Daoy (cell line): Measurements from ENCODE around the gene KCNS3. TPM values are rescaled to one million over a fixed set of nuclear protein-coding genes. Genes with fewer than 3 reads are reported as not detected.
"Not testable (repeated sequence)": the region's sequence is repeated elsewhere in the genome, so short reads cannot be mapped to it uniquely, and the experiment has no call there.

Experiments used
- DNase-seq: peaks from one replicate; pipeline ENCODE4 v3.0.0-alpha.2; 2015; ENCODE audit warnings: low read depth
- total RNA-seq: library from RNA; depleted of rRNA; stranded (reverse); fragments of >200 nt; shearing (Covaris generic); gene quantifications from 2 replicates; pipeline ENCODE4 v1.2.3, GENCODE V29; 2014

The KCNS3 gene
- total RNA-seq, 1 experiment from 2014 or later = 9.7 TPM

DNA sequence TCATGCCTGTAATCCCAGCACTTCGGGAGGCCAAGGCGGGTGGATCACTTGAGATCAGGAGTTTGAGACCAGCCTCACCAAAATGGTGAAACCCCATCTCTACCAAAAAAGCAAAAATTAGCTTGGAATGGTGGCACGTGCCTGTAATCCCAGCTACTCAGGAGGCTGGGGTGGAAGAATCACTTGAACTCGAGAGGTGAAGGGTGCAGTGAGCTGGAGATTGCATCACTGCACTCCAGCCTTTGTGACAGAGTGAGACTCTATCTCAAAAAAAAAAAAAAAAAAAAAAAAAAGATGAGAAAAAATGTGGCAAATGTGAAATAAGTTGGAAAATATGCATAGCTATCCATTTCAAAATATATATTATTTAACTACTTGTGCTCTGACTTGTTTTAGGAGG, 65.0 kb downstream of the KCNS3 start:
- DNase-seq = no peak

DNA sequence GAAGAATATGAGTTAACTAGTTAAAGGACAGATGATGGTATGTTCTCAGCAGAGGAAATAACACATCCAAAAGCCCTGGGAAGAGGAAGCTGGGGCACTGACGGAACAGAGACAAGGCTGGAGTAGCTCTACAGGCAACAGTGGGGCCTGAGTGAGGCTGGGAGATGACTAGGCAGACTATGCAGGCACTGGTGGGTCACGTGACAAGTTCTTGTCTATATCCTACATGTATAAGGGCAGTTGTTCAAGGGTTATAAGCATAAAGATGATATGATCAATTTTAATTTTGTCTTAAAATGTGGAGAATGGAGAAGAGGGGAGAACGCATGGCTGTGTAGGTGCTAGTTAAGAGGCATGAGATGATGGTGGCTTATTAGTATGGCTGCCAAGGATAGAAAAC, 68.6 kb downstream of the KCNS3 start:
- DNase-seq = no peak

DNA sequence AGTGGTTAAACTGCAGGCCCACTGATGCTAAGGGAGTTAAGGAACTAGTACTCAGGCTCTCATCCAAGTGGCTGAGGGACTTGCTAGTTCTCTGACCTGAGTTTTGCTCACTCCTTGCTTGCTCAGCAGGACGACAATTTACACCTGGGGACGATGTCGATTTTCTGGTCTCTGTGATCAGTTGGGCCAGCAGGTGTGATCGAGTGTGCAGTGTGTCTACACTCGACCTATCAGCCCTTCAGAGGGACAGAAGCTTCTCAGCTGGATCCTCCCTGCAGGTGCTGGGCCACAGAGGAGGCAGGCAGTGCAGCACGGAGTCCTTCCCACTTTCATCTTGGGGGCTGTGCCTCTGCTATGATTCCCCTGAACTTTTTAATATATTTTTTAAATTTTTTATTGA, 71.5 kb downstream of the KCNS3 start:
- no peak for DNase-seq

DNA sequence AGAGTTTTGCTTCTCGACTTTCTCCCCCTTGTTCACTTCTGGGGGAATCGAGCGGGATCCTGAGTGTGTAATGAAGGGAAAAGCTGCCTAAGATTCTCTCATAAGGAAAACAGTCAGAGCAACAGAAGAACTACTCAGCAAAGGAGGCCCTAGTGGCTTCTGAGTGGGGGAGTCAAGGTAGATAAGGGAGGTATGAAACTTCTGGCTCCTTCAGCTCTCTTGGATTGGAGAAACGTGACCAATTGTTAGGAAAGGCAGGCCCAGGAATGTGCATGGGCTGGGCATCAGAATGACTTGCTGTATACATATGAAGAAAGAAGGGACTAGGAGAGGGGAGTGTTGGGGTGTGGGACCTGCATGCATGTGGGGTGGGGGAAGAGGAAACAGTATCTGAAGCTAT, 73.1 kb downstream of the KCNS3 start:
- DNase-seq = no peak

DNA sequence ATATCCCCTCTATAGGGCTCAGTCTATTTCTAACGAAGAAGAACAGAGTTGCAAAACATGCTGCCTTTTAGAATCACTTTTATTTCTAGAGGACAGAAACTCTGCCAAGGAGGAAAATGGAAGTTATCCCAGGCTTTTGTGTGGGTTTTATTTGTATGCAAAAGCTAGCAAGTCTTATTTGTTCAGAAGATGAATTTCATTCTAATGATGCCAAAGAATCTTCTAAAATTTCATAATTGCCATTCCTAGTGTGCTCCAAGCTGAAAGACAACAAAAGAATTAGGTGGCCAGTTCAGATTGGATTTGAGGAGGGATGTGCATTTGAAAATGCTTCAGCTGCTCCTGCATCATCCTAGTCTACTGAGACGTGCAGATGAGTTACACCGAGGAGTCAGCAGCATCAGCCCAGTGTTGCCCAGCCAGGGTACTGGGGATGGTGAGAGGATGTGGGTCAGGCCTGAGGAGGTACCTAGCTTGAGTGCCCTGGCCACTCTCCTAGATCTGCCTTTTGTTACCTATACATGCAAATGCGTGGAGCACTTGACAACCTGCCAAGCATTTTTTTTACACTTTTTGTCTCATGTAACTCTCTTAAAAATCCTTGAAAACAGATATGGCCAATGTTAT, 80.1 kb downstream of the KCNS3 start:
- no peak for DNase-seq

DNA sequence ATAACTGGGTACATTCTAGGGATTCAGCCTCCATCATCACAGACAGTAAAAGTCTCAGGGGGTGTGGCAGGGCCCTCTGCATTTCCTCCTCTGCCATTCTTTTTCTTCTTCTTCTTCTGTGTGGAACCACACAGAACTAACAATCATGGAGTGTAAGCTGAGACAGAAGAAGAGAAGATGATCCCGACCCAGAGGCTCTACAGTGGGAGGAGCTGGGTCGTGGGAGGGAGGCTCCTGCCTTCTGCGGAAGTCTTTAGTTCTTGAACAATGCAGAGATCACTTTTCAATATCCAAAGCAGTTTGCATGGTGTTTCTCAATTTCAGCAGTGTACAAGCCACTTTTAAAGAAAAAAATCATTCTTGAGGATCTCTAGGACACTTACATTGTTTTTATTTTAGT, 80.9 kb downstream of the KCNS3 start:
- DNase-seq = no peak

DNA sequence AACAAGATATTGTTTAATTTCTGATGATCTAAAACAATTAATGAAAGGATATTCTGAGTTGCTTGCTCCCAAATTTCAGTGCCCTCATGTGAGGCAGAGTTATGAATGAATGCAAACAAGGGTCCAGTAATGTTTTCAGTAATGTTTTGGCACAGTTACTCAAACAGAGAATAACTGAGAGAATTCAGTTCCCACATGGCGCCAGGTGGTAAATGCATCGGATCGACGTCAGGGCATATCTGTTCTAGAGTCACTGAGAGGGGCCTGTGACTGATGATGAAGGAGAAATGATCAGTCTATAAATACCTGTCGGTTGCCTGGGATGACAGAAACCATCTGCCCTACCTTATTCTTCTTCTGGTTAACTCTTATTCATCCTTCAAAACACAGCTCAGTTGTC, 81.4 kb downstream of the KCNS3 start:
- no peak for DNase-seq

DNA sequence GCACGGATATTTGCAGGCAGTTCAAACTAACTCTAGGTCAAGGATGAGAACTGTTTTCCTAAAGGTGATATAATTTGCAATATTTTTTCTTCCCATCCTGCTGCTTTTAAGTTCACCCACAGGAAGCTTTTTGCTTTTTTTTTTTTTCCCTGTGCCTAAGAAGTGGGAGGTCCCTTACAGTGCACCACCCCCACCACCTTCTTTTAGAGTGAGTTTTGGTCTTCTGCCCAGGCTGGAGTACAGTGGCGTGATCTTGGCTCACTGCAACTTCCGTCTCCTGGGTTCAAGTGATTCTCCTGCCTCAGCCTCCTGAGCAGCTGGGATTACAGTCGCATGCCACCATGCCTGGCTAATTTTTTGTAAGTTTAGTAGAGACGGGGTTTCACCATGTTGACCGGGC, 82.5 kb downstream of the KCNS3 start:
- no peak for DNase-seq

DNA sequence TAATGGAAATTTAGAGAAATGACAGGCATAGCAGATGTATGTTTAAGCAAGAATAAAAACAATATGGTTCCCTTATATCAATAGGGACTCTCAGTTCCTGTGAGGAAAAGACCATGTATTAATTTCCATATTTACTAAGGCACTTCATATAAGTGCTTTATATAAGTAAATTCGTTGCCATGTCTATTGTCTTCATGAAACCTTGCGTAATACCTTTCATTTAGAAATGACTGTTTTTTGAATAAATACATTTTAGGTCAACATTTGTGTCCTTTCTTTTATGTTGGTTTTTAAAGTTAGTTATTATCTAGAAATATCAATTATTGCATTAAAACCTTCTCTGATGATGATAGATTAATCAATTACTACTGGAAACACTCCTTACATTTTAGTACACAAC, 83.3 kb downstream of the KCNS3 start:
- no peak for DNase-seq

DNA sequence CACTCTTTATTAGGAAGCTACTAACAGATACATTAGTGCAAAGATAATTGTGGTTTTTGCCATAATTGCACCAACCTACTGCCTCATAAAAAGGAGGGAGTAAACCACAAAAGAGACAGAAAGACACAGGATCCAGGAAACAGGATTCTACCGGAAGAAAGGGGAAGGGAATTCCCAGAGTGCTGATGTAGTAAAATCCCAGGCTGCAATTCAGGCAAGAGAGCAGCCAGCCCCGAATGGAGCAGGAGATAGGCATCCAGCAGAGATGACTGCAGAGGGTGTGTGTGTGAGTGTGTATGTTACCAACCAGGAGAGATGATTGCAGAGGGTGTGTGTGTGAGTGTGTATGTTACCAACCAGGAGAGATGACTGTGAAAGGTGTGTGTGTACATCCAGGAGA, 84.4 kb downstream of the KCNS3 start:
- DNase-seq = peak; percentile 8

DNA sequence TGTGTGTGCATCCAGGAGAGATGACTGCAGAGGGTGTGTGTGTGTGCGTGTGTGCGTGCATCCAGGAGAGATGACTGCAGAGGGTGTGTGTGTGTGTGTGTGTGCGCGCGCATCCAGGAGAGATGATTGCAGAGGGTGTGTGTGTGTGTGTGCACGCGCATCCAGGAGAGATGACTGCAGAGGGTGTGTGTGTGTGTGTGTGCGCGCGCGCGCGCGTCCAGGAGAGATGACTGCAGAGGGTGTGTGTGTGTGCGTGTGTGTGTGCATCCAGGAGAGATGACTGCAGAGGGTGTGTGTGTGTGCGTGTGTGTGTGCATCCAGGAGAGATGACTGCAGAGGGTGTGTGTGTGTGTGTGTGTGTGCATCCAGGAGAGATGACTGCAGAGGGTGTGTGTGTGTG, 85.1 kb downstream of the KCNS3 start:
- DNase-seq = not testable (repeated sequence)

DNA sequence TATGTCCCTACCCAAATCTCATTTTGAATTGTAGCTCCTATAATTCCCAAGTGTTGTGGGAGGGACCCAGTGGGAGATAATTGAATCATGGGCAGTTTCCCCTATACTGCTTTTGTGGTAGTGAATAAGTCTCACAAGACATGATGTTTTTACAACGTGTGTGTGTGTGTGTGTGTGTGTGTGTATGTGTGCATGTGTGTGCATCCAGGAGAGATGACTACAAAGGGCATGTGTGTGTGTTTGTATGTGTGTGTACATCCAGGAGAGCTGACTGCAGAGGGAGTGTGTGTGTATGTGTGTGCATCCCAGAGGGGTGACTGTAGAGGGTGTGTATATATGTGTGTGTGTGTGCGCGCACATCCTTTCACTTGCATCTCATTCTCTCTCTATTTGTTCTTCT, 86.7 kb downstream of the KCNS3 start:
- DNase-seq = no peak

DNA sequence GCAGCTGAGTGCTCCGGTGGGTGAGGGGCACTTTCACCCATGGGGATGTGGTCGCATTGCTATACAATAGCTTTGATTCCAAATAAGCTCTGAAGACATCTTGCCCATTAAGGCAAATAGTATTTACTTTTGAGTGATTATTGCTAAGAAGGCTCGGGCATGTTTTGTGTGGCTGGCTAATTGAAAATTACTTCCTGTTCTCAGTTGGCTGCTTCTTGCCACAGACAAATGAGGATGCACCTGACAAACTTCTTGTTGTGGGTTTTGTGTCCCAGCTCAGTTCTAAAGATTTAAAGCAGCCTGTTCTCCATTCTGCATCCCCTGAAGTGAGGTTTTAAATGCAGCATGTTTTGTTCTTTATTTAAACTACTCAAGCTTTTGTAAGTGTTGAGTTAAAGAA, 88.3 kb downstream of the KCNS3 start:
- no peak for DNase-seq

DNA sequence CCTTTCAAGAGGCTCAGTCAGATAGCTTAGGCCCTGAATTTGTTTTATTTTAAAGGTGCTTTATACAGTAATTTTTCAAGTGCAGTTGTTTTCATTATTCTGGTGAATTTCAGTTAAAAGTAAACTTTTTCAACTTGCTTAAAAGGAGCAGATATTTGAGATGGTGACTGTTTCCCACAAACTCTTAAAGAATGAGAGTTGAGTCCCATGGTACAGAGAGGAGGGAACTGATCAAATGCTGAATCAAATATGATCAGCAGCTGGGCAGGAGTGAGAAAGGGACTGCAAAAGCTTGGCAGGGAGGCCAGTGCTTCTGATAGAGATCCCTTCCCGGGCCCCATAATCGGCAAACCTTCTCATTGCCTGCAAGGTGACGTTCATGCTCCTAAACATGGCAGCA, 91.2 kb downstream of the KCNS3 start:
- DNase-seq = no peak

DNA sequence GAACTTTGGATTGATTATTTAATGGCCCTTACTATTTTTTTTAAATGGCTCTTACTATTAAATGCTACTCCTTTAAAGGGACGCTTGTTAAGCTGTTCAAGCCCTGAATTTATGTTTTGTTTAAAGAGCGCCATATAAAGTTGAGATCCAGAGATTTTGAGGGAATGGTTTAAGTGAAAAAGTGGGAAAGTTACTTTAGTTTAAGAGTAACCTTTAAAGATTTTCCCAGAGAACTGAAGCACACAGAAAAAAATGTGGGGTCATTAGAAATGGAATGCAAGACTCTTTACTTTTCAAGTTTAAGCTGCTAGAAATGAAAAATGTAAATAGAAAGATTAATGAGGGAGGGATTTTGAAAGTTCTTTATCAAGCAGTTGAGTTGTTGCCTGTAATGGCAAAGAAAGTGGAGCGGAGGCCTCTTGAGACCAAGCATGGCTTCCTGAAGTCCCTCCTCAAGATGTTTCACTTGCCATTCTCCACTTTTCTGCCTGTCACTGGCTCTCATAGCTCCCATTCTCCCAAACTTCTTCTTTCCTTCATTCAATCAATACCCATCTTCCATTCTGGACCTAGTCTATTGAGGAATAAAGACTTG, 93.2 kb downstream of the KCNS3 start:
- no peak for DNase-seq

DNA sequence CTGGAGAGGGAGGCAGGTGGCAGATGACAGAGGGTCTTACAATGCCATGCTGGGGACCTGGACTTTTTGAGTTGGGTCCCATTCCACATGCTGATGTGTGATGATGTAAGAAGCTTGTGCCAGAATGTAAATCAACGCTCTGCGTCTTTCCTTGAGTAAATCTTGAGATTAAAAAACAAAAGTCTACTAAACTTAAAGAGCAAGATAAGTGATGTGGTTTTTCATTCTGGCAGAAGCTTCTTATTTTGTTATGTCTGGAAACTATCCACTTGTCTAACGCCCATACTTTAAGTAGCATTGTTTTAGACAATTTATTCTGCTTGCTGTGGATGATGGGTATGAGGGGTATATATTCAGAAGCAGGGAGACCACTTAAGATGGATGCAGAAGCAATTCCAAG, 94.5 kb downstream of the KCNS3 start:
- DNase-seq = no peak

DNA sequence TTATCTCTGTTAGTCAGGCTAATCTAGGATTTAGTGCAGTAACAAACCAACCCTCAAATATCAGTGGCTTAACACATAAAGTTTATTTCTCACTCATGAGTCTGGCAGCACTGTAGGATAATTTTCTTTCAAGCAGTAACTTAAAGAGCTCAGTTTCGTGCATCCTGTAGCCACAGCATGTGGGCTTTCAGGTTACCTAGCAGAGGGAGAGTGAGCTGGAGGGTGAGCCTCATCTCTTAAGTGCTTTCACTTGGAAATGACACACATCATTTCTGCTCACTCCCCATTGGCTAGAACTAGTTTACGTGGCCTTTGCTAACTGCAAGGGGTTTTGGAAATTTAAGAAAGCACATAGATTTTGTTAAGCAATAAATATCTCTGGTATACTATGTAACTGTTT, 96.9 kb downstream of the KCNS3 start:
- no peak for DNase-seq

DNA sequence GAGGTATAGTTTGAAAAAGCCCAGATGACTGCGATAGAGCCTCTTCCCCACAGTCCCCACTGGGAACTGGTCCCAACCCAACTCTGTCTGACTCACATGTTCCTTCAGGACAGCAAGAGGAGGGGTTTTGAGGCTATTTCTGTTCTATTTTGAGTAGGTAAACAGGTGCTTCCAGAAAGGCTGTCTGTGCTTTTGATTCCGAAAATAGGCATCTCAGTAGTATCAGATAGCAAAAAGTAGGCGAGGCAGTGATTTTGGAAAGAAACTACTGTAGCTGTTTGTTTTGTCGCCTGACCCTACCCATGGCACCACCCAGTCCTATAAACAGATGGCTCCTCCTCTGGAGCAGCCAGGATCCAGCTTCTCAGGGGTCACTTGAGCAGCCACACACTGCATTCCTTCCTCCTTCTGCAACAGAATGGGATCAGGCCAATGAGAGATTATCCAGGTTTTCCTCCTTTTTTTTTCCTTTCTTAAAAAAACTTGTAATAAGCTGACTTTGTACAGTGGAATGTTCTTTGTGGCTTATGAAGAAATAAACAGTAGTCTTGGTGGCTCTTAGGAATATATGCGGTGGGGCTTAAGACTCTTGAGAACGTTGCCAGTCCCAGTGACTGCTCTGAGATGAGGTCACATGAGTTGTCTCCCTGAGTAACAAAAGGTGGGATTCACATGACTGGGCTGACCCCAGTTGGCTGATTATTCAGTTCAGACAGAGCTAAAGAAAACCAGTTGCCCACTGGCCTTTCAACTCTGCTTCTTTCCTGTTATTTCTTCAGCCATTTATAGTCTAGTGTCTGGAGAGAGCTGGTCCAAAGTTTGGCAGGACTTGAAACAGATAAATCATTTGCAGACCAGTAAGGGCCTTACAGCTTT, 98.6 kb downstream of the KCNS3 start:
- DNase-seq = peak; percentile 77

DNA sequence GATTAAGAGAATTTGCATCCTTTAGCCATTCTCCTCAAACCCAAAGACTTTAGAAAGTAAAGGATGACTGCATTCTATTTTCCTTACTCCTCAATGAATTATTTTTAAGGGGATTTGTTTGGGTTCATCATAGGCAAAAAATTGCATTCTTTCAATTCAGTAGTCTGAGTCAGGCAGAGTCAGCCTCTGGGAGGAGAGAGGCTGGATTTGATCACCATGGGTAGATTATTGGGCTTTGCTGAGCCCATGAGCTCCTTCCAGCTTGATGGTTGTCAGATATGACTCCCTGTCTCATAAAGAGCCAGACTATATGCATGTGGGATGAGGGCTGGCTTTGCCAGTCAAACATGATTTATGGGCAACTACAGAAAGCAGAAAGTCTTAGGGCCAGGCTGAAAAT, 101.2 kb downstream of the KCNS3 start:
- no peak for DNase-seq

DNA sequence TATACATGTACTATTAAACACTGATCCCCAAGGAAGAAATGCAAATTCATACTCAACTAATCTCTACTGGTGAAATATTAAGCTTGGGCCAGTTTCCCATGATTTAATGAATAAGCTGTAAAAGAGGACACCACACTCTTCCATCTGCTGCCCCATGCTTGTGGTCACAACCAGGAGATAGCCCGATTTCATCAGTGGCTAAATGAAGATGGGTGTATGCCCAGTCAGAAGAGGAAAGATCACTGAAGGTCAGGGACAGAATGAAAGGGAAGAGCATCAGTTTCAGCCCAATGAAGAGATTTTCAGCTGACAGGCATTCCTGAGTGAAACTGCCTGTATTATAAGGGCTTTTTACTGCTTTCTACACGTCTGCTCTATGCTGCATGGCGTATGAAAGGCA, 103.5 kb downstream of the KCNS3 start:
- no peak for DNase-seq
